Ascending aorta (tissue), 2 donors: ENCODE results near the gene NTF3. TPM values are rescaled to one million over a fixed set of nuclear protein-coding genes. Genes with fewer than 3 reads are reported as not detected.

Experiments used
- DNase-seq, 2 donors: peaks; one replicate each; pipeline ENCODE4 v3.0.0-alpha.2; 2019; ENCODE audit warnings: low spot score in 2 of 2
- H3K27ac ChIP-seq, 2 donors: fragments of 200-600 bp; sonication (generic); one replicate each; pipeline ENCODE4 v1.5.1; 2016 to 2017; ENCODE audit warnings: mild to moderate bottlenecking in 1 of 2
- H3K27me3 ChIP-seq: fragments of 200-600 bp; sonication (generic); one replicate; pipeline ENCODE4 v1.5.1; 2017
- H3K36me3 ChIP-seq, 2 donors: fragments of 200-600 bp; sonication (generic); one replicate each; pipeline ENCODE4 v1.5.1; 2016
- H3K4me1 ChIP-seq, 2 donors: fragments of 200-600 bp; sonication (generic); one replicate each; pipeline ENCODE4 v1.5.1; 2016 to 2017; ENCODE audit warnings: mild to moderate bottlenecking in 1 of 2
- H3K4me3 ChIP-seq, 2 donors: fragments of 200-600 bp; sonication (generic); one replicate each; pipeline ENCODE4 v1.5.1; 2016 to 2017; ENCODE audit warnings: mild to moderate bottlenecking in 1 of 2
- H3K9me3 ChIP-seq, 2 donors: fragments of 200-600 bp; sonication (generic); one replicate each; pipeline ENCODE4 v1.5.1; 2016
- intact Hi-C: fragments of 100-400 bp; cut with DNase I; formaldehyde crosslinking; loops from one replicate; pipeline ENCODE4 v1.15.1; 2023
- total RNA-seq: library from RNA; depleted of rRNA; stranded (reverse); fragments of >200 nt; gene quantifications from one replicate; pipeline ENCODE4 v1.1.0, GENCODE V29; 2016
- TF ChIP-seq, protein P1 (sequence below), 3 experiments: fragments of 200-600 bp in 2 of 3; fragments of 450-650 bp in 1 of 3; sonication (generic) in 2 of 3; IDR thresholded peaks; one replicate each; pipeline ENCODE4 v1.5.1; 2016 to 2019; ENCODE audit warnings: antibody characterized with exemption in 3 of 3, mild to moderate bottlenecking in 1 of 3, moderate library complexity in 1 of 3

Gene NTF3
- total RNA-seq, 1 donor from 2014 or later, result 58.9 TPM

GRCh38 chr12:5439371-5439771 lies 7.5 kb downstream of the NTF3 start:
- no peak for DNase-seq
- Histone ChIP-seq H3K27me3 (no peaks in the 10 kb centered on the region), H3K4me3 (no peak overlapping the region), H3K27ac (no peak overlapping the region), H3K4me1 (peaks cover 2 to 38% of the 10 kb centered on the region in 2 donors), H3K9me3 (no peaks in the 10 kb centered on the region), H3K36me3 (no peaks in the 10 kb centered on the region)
- intact Hi-C loops, result loop anchor here (5.0 kb wide), 1 partner anchor 33 kb away; no protein-coding TSS in a partner anchor
- TF ChIP-seq, protein P1, sequence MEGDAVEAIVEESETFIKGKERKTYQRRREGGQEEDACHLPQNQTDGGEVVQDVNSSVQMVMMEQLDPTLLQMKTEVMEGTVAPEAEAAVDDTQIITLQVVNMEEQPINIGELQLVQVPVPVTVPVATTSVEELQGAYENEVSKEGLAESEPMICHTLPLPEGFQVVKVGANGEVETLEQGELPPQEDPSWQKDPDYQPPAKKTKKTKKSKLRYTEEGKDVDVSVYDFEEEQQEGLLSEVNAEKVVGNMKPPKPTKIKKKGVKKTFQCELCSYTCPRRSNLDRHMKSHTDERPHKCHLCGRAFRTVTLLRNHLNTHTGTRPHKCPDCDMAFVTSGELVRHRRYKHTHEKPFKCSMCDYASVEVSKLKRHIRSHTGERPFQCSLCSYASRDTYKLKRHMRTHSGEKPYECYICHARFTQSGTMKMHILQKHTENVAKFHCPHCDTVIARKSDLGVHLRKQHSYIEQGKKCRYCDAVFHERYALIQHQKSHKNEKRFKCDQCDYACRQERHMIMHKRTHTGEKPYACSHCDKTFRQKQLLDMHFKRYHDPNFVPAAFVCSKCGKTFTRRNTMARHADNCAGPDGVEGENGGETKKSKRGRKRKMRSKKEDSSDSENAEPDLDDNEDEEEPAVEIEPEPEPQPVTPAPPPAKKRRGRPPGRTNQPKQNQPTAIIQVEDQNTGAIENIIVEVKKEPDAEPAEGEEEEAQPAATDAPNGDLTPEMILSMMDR (IDR thresholded peaks at IDR 0.05), result no peak

DNA sequence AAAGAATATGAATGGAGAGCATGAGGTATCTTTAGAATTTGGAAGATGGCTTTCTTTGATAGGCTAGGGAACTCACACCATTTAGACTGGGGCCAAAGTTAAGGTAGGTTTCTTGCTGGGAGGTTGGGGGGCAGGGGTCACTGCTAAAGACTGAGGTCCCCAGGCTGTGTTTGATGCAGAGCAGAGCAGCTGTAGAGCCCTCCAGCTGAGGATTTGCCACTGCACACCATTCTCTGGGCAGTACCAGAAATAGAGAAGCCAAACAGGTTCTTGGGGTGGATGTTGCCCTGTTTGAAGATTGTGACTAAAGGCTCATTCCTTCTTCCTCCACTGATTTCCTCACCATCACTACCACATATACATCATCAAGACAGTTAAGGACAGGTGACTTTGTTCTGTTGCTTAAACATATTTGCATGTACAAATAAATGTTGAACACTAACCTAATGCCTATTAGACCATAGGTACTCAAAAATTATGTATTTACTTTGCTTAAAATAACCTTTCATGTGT lies 7.9 kb downstream of the NTF3 start:
- TF ChIP-seq, protein P1 (IDR thresholded peaks at IDR 0.05), result no peak

GRCh38 chr12:5440978-5441377 lies 9.1 kb downstream of the NTF3 start:
- Histone ChIP-seq H3K4me3 (no peak overlapping the region), H3K36me3 (no peaks in the 10 kb centered on the region), H3K9me3 (no peaks in the 10 kb centered on the region), H3K27me3 (no peaks in the 10 kb centered on the region), H3K27ac (no peak overlapping the region), H3K4me1 (peaks cover 2 to 31% of the 10 kb centered on the region in 2 donors)
- intact Hi-C loops, result loop anchor here (5.0 kb wide), 1 partner anchor 269 kb away; no protein-coding TSS in a partner anchor
- DNase-seq, result no peak
- TF ChIP-seq, protein P1 (IDR thresholded peaks at IDR 0.05), result no peak

More for the DNA sequence above, 7.9 kb downstream of the NTF3 start:
- intact Hi-C loops, result loop anchor here (5.0 kb wide), 2 partner anchors 32 to 268 kb away; no protein-coding TSS in a partner anchor
- H3K9me3 ChIP-seq, result no peaks in the 10 kb centered on the region
- no peak for DNase-seq
- no peaks in the 10 kb centered on the region for H3K36me3 ChIP-seq
- no peak overlapping the region for H3K27ac ChIP-seq
- H3K4me1 ChIP-seq, result peaks cover 2 to 38% of the 10 kb centered on the region in 2 donors
- H3K4me3 ChIP-seq, result no peak overlapping the region
- no peaks in the 10 kb centered on the region for H3K27me3 ChIP-seq

- H3K9me3 ChIP-seq, result no peaks in the 10 kb centered on the region
- no peaks in the 10 kb centered on the region for H3K27me3 ChIP-seq
- DNase-seq, result no peak
- intact Hi-C loops, result loop anchor here (2.0 to 5.0 kb wide), 2 partner anchors 13 to 269 kb away; no protein-coding TSS in a partner anchor
- no peaks in the 10 kb centered on the region for H3K36me3 ChIP-seq
- no peak overlapping the region for H3K27ac ChIP-seq
- TF ChIP-seq, protein P1 (IDR thresholded peaks at IDR 0.05), result no peak
- peaks cover 2 to 27% of the 10 kb centered on the region in 2 donors for H3K4me1 ChIP-seq
- no peak overlapping the region for H3K4me3 ChIP-seq
Observed at GRCh38 chr12:5441497-5442236, 9.8 kb downstream of the NTF3 start.

GRCh38 chr12:5442251-5443006 lies 10.5 kb downstream of the NTF3 start:
- intact Hi-C loops, result loop anchor here (2.0 to 5.0 kb wide), 2 partner anchors 14 to 270 kb away; no protein-coding TSS in a partner anchor
- peak in 1 of 2 donors; percentile 59 for DNase-seq
- no peaks in the 10 kb centered on the region for H3K36me3 ChIP-seq
- H3K4me3 ChIP-seq, result no peak overlapping the region
- H3K27ac ChIP-seq, result no peak overlapping the region
- peaks cover 2 to 19% of the 10 kb centered on the region in 2 donors for H3K4me1 ChIP-seq
- no peaks in the 10 kb centered on the region for H3K9me3 ChIP-seq
- H3K27me3 ChIP-seq, result no peaks in the 10 kb centered on the region
- TF ChIP-seq, protein P1 (IDR thresholded peaks at IDR 0.05), result peak; percentile 44 to 71 (median 50)
